Trophoblast cell (in vitro differentiated cells and primary cell): ENCODE measurements around the gene CHRDL1.

Source experiments
- DNase-seq, 2 donors: peaks; one replicate each; pipeline ENCODE4 v3.0.0-alpha.2; 2016
- H2AFZ ChIP-seq: 2 replicates; pipeline ENCODE4 v1.6.1; 2013; ENCODE audit warnings: low read length, moderate library complexity, mild to moderate bottlenecking; ENCODE audit not compliant: insufficient read depth, poor library complexity
- H2AK5ac ChIP-seq: 2 replicates; pipeline ENCODE4 v1.6.1; 2013; ENCODE audit warnings: mild to moderate bottlenecking, low read length
- H2BK120ac ChIP-seq: 2 replicates; pipeline ENCODE4 v1.6.1; 2013; ENCODE audit warnings: low read length, mild to moderate bottlenecking, moderate library complexity; ENCODE audit not compliant: insufficient read depth, poor library complexity
- H2BK12ac ChIP-seq: 2 replicates; pipeline ENCODE4 v1.6.1; 2013; ENCODE audit warnings: mild to moderate bottlenecking, low read length, moderate library complexity
- H2BK5ac ChIP-seq: 2 replicates; pipeline ENCODE4 v1.6.1; 2013; ENCODE audit warnings: low read length, low read depth, moderate library complexity, mild to moderate bottlenecking; ENCODE audit not compliant: poor library complexity
- H3K14ac ChIP-seq: 2 replicates; pipeline ENCODE4 v1.6.1; 2013; ENCODE audit warnings: mild to moderate bottlenecking, low read length
- H3K18ac ChIP-seq: 2 replicates; pipeline ENCODE4 v1.6.1; 2013; ENCODE audit warnings: mild to moderate bottlenecking, low read length
- H3K23ac ChIP-seq: 2 replicates; pipeline ENCODE4 v1.6.1; 2013; ENCODE audit warnings: low read length
- H3K27ac ChIP-seq: 2 replicates; pipeline ENCODE4 v1.5.1; 2013; ENCODE audit warnings: low read depth, mild to moderate bottlenecking, inconsistent platforms, low read length, moderate library complexity
- H3K27me3 ChIP-seq: 2 replicates; pipeline ENCODE4 v1.6.1; 2013; ENCODE audit warnings: inconsistent platforms, mild to moderate bottlenecking, low read length, moderate library complexity; ENCODE audit not compliant: insufficient read depth
- H3K36me3 ChIP-seq, 2 experiments: 1 replicate in 1 of 2; 2 replicates in 1 of 2; pipeline ENCODE4 v1.6.1; 2013; ENCODE audit warnings: low read length in 2 of 2, mild to moderate bottlenecking in 2 of 2, moderate library complexity in 1 of 2; ENCODE audit not compliant: insufficient read depth in 2 of 2, control insufficient read depth in 1 of 2
- H3K4ac ChIP-seq: 2 replicates; pipeline ENCODE4 v1.6.1; 2013; ENCODE audit warnings: low read depth, mild to moderate bottlenecking, low read length, moderate library complexity
- H3K4me1 ChIP-seq, 2 experiments: 1 replicate in 1 of 2; 2 replicates in 1 of 2; pipeline ENCODE4 v1.6.1; 2013; ENCODE audit warnings: low read length in 2 of 2, mild to moderate bottlenecking in 2 of 2, moderate library complexity in 1 of 2; ENCODE audit not compliant: insufficient read depth in 2 of 2, control insufficient read depth in 1 of 2
- H3K4me2 ChIP-seq: 2 replicates; pipeline ENCODE4 v1.6.1; 2013; ENCODE audit warnings: inconsistent platforms, mild to moderate bottlenecking, low read length, moderate library complexity
- H3K4me3 ChIP-seq: 2 replicates; pipeline ENCODE4 v1.5.1; 2013; ENCODE audit warnings: mild to moderate bottlenecking, low read depth, low read length, inconsistent platforms
- H3K79me1 ChIP-seq: one replicate; pipeline ENCODE4 v1.6.1; 2013; ENCODE audit warnings: low read length
- H3K79me2 ChIP-seq: 2 replicates; pipeline ENCODE4 v1.6.1; 2013; ENCODE audit warnings: low read length, mild to moderate bottlenecking; ENCODE audit not compliant: control insufficient read depth, insufficient read depth, poor library complexity
- H3K9ac ChIP-seq: 2 replicates; pipeline ENCODE4 v1.6.1; 2013; ENCODE audit warnings: mild to moderate bottlenecking, low read length
- H3K9me3 ChIP-seq: 2 replicates; pipeline ENCODE4 v1.6.1; 2013; ENCODE audit warnings: low read depth, mild to moderate bottlenecking, control low read depth, inconsistent platforms, low read length; ENCODE audit not compliant: insufficient read depth
- H4K12ac ChIP-seq: 2 replicates; pipeline ENCODE4 v1.6.1; 2013; ENCODE audit warnings: low read depth, mild to moderate bottlenecking, low read length, moderate library complexity
- H4K8ac ChIP-seq: 2 replicates; pipeline ENCODE4 v1.6.1; 2013; ENCODE audit warnings: low read depth, mild to moderate bottlenecking, low read length, moderate library complexity
- H4K91ac ChIP-seq: one replicate; pipeline ENCODE4 v1.6.1; 2013; ENCODE audit warnings: low read depth, mild to moderate bottlenecking, low read length, moderate library complexity
- WGBS: extraction: QIAGEN DNeasy Blood & Tissue Kit; methylation state at CpG from one replicate; pipeline ENCODE4 v1.1.7; 2013; ENCODE audit warnings: missing lambda C conversion rate; ENCODE audit not compliant: insufficient read length, insufficient coverage; ENCODE audit errors: extremely low coverage; 5-methylcytosine and 5-hydroxymethylcytosine counted together

Gene CHRDL1

DNA sequence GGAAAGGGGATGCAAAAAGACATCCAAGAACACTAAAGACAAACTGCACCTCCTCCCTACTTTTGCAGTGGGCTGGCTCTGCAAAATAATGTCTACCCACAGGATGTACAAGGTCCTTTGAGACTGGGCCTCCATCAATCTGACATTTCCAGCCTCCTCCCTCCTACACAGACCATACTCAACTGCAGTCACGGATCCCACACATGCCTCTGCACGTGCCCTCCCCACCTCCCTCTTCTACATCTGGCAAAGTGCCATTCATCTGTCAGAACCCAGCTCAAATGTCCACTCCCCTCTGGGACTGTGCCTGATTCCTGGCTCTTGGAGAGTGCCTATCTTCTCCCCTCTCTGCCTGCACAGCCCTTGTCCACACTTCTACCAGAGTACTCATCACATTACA lies 50.3 kb downstream of the CHRDL1 start:
- Histone ChIP-seq H3K14ac (no peak overlapping the region), H4K12ac (no peak overlapping the region), H3K79me2 (no peaks in the 10 kb centered on the region), H3K18ac (no peak overlapping the region), H3K79me1 (no peaks in the 10 kb centered on the region), H2BK12ac (no peak overlapping the region), H3K36me3 (no peaks in the 10 kb centered on the region), H3K27ac (no peak overlapping the region), H3K23ac (no peak overlapping the region), H3K4me3 (no peak overlapping the region), H4K91ac (no peak overlapping the region), H2BK120ac (no peak overlapping the region), H2AFZ (no peak overlapping the region), H3K4me1 (peaks cover 5 to 9% of the 10 kb centered on the region in 2 experiments), H2AK5ac (no peak overlapping the region), H4K8ac (no peak overlapping the region), H3K4ac (no peak overlapping the region), H2BK5ac (no peak overlapping the region), H3K9ac (no peak overlapping the region), H3K27me3 (no peaks in the 10 kb centered on the region), H3K9me3 (no peaks in the 10 kb centered on the region), H3K4me2 (no peak overlapping the region)
- no peak for DNase-seq
- no CpG with 5 or more reads among the region's 2 CpGs for WGBS

GRCh38 chrX:110743679-110744340 lies 51.8 kb downstream of the CHRDL1 start:
- Histone ChIP-seq H2BK120ac (no peak overlapping the region), H3K14ac (no peak overlapping the region), H2AFZ (no peak overlapping the region), H3K18ac (no peak overlapping the region), H3K27ac (no peak overlapping the region), H3K4me2 (no peak overlapping the region), H4K8ac (no peak overlapping the region), H3K9me3 (no peaks in the 10 kb centered on the region), H2BK12ac (no peak overlapping the region), H3K9ac (no peak overlapping the region), H3K4me1 (peaks cover 5 to 9% of the 10 kb centered on the region in 2 experiments), H2AK5ac (no peak overlapping the region), H4K12ac (no peak overlapping the region), H3K23ac (no peak overlapping the region), H3K79me2 (no peaks in the 10 kb centered on the region), H3K27me3 (no peaks in the 10 kb centered on the region), H4K91ac (no peak overlapping the region), H3K4ac (no peak overlapping the region), H2BK5ac (no peak overlapping the region), H3K4me3 (no peak overlapping the region), H3K79me1 (no peaks in the 10 kb centered on the region), H3K36me3 (no peaks in the 10 kb centered on the region)
- WGBS: no CpG with 5 or more reads among the region's 5 CpGs
- DNase-seq: peak in 1 of 2 donors; percentile 51

DNA sequence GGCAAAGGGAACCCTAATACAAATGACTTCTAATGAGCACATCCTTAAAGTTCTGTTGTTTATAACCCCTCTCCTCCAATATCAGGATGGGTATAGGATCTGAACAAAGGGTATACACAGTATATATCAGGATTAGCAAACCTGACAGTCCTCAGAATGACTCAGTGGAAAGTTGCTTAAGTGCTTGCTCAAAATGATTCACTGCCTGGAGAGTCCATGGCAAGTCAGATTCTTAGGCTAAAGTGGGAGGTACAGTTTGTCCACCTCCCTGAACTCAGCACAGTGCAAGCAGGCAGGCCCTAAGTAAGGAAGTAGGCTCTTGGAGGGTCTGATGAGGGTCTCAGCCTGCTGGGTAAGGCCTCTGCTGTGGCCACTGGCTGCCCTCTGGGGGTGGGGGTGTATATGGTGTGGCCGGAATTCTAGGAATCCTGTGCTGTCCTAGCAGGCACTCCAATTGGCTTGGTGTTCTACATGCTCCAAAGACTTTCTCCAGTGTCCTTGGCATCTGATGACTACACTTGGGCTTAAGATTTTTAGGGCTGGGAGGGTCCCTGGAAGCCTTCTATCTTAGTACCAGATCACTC lies 54.3 kb downstream of the CHRDL1 start:
- no CpG with 5 or more reads among the region's 1 CpG for WGBS
- no peak overlapping the region for H3K4ac ChIP-seq
- H2AFZ ChIP-seq: no peak overlapping the region
- no peaks in the 10 kb centered on the region for H3K9me3 ChIP-seq
- no peak overlapping the region for H2BK12ac ChIP-seq
- H2AK5ac ChIP-seq: no peak overlapping the region
- no peak overlapping the region for H4K8ac ChIP-seq
- H3K4me2 ChIP-seq: no peak overlapping the region
- H2BK120ac ChIP-seq: no peak overlapping the region
- H3K23ac ChIP-seq: no peak overlapping the region
- no peak overlapping the region for H3K18ac ChIP-seq
- H3K27me3 ChIP-seq: no peaks in the 10 kb centered on the region
- no peak overlapping the region for H2BK5ac ChIP-seq
- H3K79me2 ChIP-seq: no peaks in the 10 kb centered on the region
- H3K9ac ChIP-seq: no peak overlapping the region
- no peak overlapping the region for H3K4me3 ChIP-seq
- H3K79me1 ChIP-seq: no peaks in the 10 kb centered on the region
- peak; percentile 14 to 70 for DNase-seq
- no peaks in the 10 kb centered on the region for H3K36me3 ChIP-seq
- H4K91ac ChIP-seq: no peak overlapping the region
- H4K12ac ChIP-seq: no peak overlapping the region
- no peak overlapping the region for H3K27ac ChIP-seq
- peaks cover 5 to 9% of the 10 kb centered on the region in 2 experiments for H3K4me1 ChIP-seq
- H3K14ac ChIP-seq: no peak overlapping the region

- Histone ChIP-seq H3K27ac (peak overlapping the region; percentile 25), H3K23ac (no peak overlapping the region), H3K4me2 (no peak overlapping the region), H3K4ac (no peak overlapping the region), H3K4me1 (peaks cover 5 to 11% of the 10 kb centered on the region in 2 experiments), H3K4me3 (no peak overlapping the region), H2BK5ac (no peak overlapping the region), H3K79me2 (no peaks in the 10 kb centered on the region), H3K79me1 (peaks cover 2% of the 10 kb centered on the region), H4K8ac (no peak overlapping the region), H2BK120ac (no peak overlapping the region), H4K12ac (no peak overlapping the region), H3K14ac (no peak overlapping the region), H2AK5ac (no peak overlapping the region), H3K9ac (no peak overlapping the region), H3K27me3 (no peaks in the 10 kb centered on the region), H4K91ac (no peak overlapping the region), H2BK12ac (no peak overlapping the region), H2AFZ (no peak overlapping the region), H3K36me3 (no peaks in the 10 kb centered on the region), H3K18ac (no peak overlapping the region), H3K9me3 (no peaks in the 10 kb centered on the region)
- WGBS: no CpG with 5 or more reads among the region's 3 CpGs
- peak; percentile 27 to 72 for DNase-seq
Measured at GRCh38 chrX:110734894-110735541, 60.6 kb downstream of the CHRDL1 start.
